HepG2 (cell line): ENCODE data around the gene TFF1. TPM values are rescaled to one million over a fixed set of nuclear protein-coding genes. Genes with fewer than 3 reads are reported as not detected.

Experiments
- ATAC-seq: fragments of 200-7000 bp; cut with Tn5 transposase; 3 replicates; pipeline ENCODE4 v1.9.1; 2020; ENCODE audit warnings: mild to moderate bottlenecking, moderate library complexity
- BruUV-seq: library from RNA; stranded (reverse); fragments of 400-500 nt; replicated peaks from 2 replicates; lab custom pipeline; 2021; lab: Mats Ljungman, UMichigan
- CTCF ChIA-PET: fragments of 300-600 bp; formaldehyde crosslinking; extraction: SDS; loops from one replicate; lab custom pipeline; 2021; ENCODE audit warnings: low total read pairs, inconsistent platforms, low intra/inter-chr PET ratio; lab: Yijun Ruan, JAX
- POLR2A ChIA-PET: fragments of 350-600 bp; sonication (Branson Sonifier 250); formaldehyde crosslinking; loops from one replicate; lab custom pipeline; 2020; ENCODE audit warnings: antibody characterized with exemption, inconsistent platforms; lab: Yijun Ruan, JAX
- DNase-seq: peaks from one replicate; pipeline ENCODE4 v3.0.0-alpha.2; 2015; ENCODE audit warnings: low spot score
- FAIRE-seq: peaks from 3 replicates; lab custom pipeline; 2011; peaks lifted over from hg19 to GRCh38; lab: Jason Lieb, UNC
- H2AFZ ChIP-seq: one replicate; pipeline ENCODE4 v1.6.1; 2011; ENCODE audit warnings: low read length, inconsistent platforms
- H3K27ac ChIP-seq: fragments of 300-600 bp; 3 replicates; pipeline ENCODE4 v1.8.0; 2011; ENCODE audit warnings: mixed run types, mild to moderate bottlenecking, mixed read lengths, low read length, inconsistent platforms; ENCODE audit not compliant: insufficient read depth; ENCODE audit errors: extremely low read length
- H3K27me3 ChIP-seq, 2 experiments: fragments of 200-600 bp in 1 of 2; 2 replicates in 1 of 2; 3 replicates in 1 of 2; pipeline versions ENCODE4 v1.6.0 to v1.8.0; 2011; ENCODE audit warnings: low read length in 2 of 2, mild to moderate bottlenecking in 2 of 2, moderate library complexity in 2 of 2, inconsistent platforms in 1 of 2; ENCODE audit not compliant: insufficient read depth in 2 of 2, control insufficient read depth in 1 of 2
- H3K36me3 ChIP-seq, 2 experiments: fragments of 200-600 bp in 1 of 2; replicated peaks in 1 of 2; 2 replicates in 1 of 2; 3 replicates in 1 of 2; pipeline versions ENCODE4 v1.5.1 to v1.8.0; 2011; ENCODE audit warnings: low read length in 2 of 2, inconsistent platforms in 1 of 2; ENCODE audit not compliant: insufficient read depth in 2 of 2, control insufficient read depth in 1 of 2
- H3K4me1 ChIP-seq: 2 replicates; pipeline ENCODE4 v1.5.1; 2012; ENCODE audit warnings: low read length, inconsistent platforms; ENCODE audit not compliant: insufficient read depth
- H3K4me2 ChIP-seq: 2 replicates; pipeline ENCODE4 v1.6.0; 2011; ENCODE audit warnings: low read depth, low read length, inconsistent platforms
- H3K4me3 ChIP-seq, 3 experiments: fragments of 200-600 bp in 1 of 3; sonication (generic), shearing (Covaris generic) in 1 of 3; replicated peaks in 1 of 3; 2 replicates each; pipeline ENCODE4 v1.5.1; 2011 to 2016; ENCODE audit warnings: low read length in 3 of 3, inconsistent platforms in 2 of 3, low read depth in 2 of 3, mild to moderate bottlenecking in 2 of 3, control low read depth in 1 of 3, mixed read lengths in 1 of 3; ENCODE audit not compliant: insufficient read depth in 1 of 3
- H3K79me2 ChIP-seq: one replicate; pipeline ENCODE4 v1.6.1; 2011; ENCODE audit warnings: low read length, inconsistent platforms; ENCODE audit not compliant: insufficient read depth
- H3K9ac ChIP-seq: 2 replicates; pipeline ENCODE4 v1.6.0; 2011; ENCODE audit warnings: mild to moderate bottlenecking, low read depth, low read length, inconsistent platforms; ENCODE audit not compliant: insufficient read depth
- H3K9me3 ChIP-seq: 2 replicates; pipeline ENCODE4 v1.5.1; 2012; ENCODE audit warnings: mild to moderate bottlenecking, low read length
- H4K20me1 ChIP-seq: 2 replicates; pipeline ENCODE4 v1.6.0; 2011; ENCODE audit warnings: inconsistent platforms, mild to moderate bottlenecking, low read length, moderate library complexity; ENCODE audit not compliant: insufficient read depth
- HMGXB4 ChIP-seq, 2 experiments: sonication (generic) in 1 of 2; formaldehyde crosslinking in 1 of 2; IDR thresholded peaks; 2 replicates each; pipeline versions ENCODE4 v1.4.0 to v1.6.1; 2018 to 2020; ENCODE audit warnings: missing genetic modification reagents in 2 of 2, borderline replicate concordance in 1 of 2, low read depth in 1 of 2, mild to moderate bottlenecking in 1 of 2, missing biosample characterization in 1 of 2
- JUND ChIP-seq: sonication (generic); formaldehyde crosslinking; IDR thresholded peaks from 2 replicates; pipeline ENCODE4 v1.8.0; 2022; ENCODE audit warnings: mild to moderate bottlenecking, missing genetic modification reagents
- KLF12 ChIP-seq: sonication (generic); formaldehyde crosslinking; IDR thresholded peaks from 2 replicates; pipeline ENCODE4 v1.4.0; 2020; ENCODE audit warnings: missing genetic modification reagents, borderline replicate concordance
- MLXIP ChIP-seq: sonication (generic); formaldehyde crosslinking; IDR thresholded peaks from 2 replicates; pipeline ENCODE4 v1.9.0; 2021; ENCODE audit warnings: missing genetic modification reagents, borderline replicate concordance
- TARDBP ChIP-seq: sonication (generic); formaldehyde crosslinking; IDR thresholded peaks from 2 replicates; pipeline ENCODE4 v1.8.0; 2022; ENCODE audit warnings: mild to moderate bottlenecking, missing genetic modification reagents
- ZFAT ChIP-seq: sonication (generic); formaldehyde crosslinking; conservative IDR thresholded peaks from 2 replicates; pipeline ENCODE4 v1.8.1; 2023; ENCODE audit warnings: missing genetic modification reagents, inconsistent platforms
- ZNF543 ChIP-seq: sonication (generic); formaldehyde crosslinking; IDR thresholded peaks from 2 replicates; pipeline ENCODE4 v1.4.0; 2020; ENCODE audit warnings: mild to moderate bottlenecking, missing genetic modification reagents
- ZNF678 ChIP-seq: sonication (generic); formaldehyde crosslinking; IDR thresholded peaks from 2 replicates; pipeline ENCODE4 v1.4.0; 2020; ENCODE audit warnings: mild to moderate bottlenecking, missing genetic modification reagents
- WGBS: methylation state at CpG from one replicate; pipeline ENCODE4 v1.1.6; 2017; ENCODE audit warnings: low lambda C conversion rate; 5-methylcytosine and 5-hydroxymethylcytosine counted together
- in situ Hi-C: cut with HindIII; loops from 2 replicates; pipeline ENCODE4 v1.10.0; 2017; ENCODE audit warnings: low pct_unique_long_range_greater_than_20kb; ENCODE audit not compliant: extremely low pct_ligation_motif_present
- intact Hi-C: fragments of 100-400 bp; cut with micrococcal nuclease; formaldehyde crosslinking; loops from one replicate; pipeline ENCODE4 v1.10.0; 2022; ENCODE audit not compliant: unreplicated experiment
- polyA plus RNA-seq, 8 experiments: library from polyadenylated mRNA; depleted of rRNA in 3 of 8; stranded (reverse) in 7 of 8; unstranded in 1 of 8; fragments of >200 nt; fragmentation: Illumina TruSeq in 4 of 8; extraction: Trizol in 4 of 8; gene quantifications; 2 replicates each; pipeline versions ENCODE4 v1.2.1 to v1.2.3, GENCODE V29; 2011 to 2016; ENCODE audit warnings: low read depth in 4 of 8, missing spikeins in 1 of 8, mixed read lengths in 1 of 8; ENCODE audit not compliant: insufficient read depth in 1 of 8
- total RNA-seq, 5 experiments: library from RNA; depleted of rRNA; stranded (reverse); fragments of >200 nt; fragmentation: Illumina TruSeq; extraction: Trizol; gene quantifications; 2 replicates each; pipeline ENCODE4 v1.2.3, GENCODE V29; 2016; ENCODE audit warnings: low read depth in 1 of 5
- TF ChIP-seq, protein P1 (sequence below): sonication (generic); formaldehyde crosslinking; IDR thresholded peaks from 2 replicates; pipeline ENCODE4 v1.5.1; 2020; ENCODE audit warnings: mild to moderate bottlenecking, missing genetic modification reagents, borderline replicate concordance
- TF ChIP-seq, protein P2 (sequence below): sonication (generic); formaldehyde crosslinking; IDR thresholded peaks from 2 replicates; pipeline ENCODE4 v1.5.0; 2020; ENCODE audit warnings: missing genetic modification reagents

The TFF1 gene
- total and polyA plus RNA-seq, 2 of the 13 experiments (the other 11 are each of a cell fraction or from before 2014, with no cell fraction given): 0.24 to 19.4 TPM

DNA sequence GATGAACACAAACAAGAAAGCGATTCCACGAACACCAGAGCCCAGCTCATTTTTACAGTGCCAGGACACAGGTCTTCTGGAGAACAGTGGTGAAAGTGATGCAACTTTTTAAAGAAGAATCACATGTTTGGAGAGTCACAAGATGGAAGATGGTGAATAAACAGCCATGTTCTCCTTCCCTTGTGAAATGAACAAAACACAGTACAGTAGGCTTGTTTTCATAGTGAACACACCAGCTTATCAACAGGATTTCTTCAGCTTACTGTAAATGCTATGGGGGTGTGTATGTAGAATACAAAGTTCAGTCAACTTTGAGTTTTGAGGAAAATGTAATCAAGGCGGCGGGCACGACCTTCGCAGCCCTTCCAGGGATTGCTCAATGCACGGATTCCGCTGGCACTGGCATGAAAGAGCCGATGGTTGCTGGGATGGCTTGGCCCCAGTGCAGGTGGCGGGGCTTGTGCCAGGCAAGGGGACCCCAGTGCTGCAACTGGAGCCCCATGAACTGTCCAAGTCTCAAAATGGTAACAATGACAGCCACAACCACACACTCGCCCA is 19.8 kb upstream of the TFF1 start:
- BruUV-seq: no TSS peak
- ATAC-seq: peak; percentile 67
- ChIA-PET CTCF (no interaction called here), POLR2A (interaction anchor here (1.0 to 2.6 kb wide), 5 partner anchors 12 to 460 kb away, joined by 3 to 10 read pairs (median 6); partner anchors contain the start of genes TFF1 and UBASH3A)
- Histone ChIP-seq H3K4me2 (peak overlapping the region; percentile 88), H3K36me3 (no peaks in the 10 kb centered on the region), H4K20me1 (no peaks in the 10 kb centered on the region), H3K9ac (peak overlapping the region; percentile 62), H3K79me2 (no peaks in the 10 kb centered on the region), H3K4me3 (peak overlapping the region; percentile 22 to 49 (median 25); a peak in 5 of 6 replicates), H3K4me1 (peaks cover 78% of the 10 kb centered on the region), H3K9me3 (no peaks in the 10 kb centered on the region), H3K27me3 (no peaks in the 10 kb centered on the region), H2AFZ (no peak overlapping the region), H3K27ac (peak overlapping the region; percentile 83)
- peak; percentile 82 for FAIRE-seq
- 13% methylated on average over 10 of the region's 11 CpGs for WGBS
- intact Hi-C loops: no loop called here
- in situ Hi-C loops: no loop called here
- peak; percentile 91 for DNase-seq
- no peak for TF ChIP-seq ZNF678 (CRISPR knock-in tag)
- TF ChIP-seq HMGXB4 (CRISPR knock-in tag; IDR thresholded peaks at IDR 0.05; ENCODE audit: borderline replicate concordance in 1 of 2, low read depth in 1 of 2): peak in 1 of 2 experiments; percentile 30; a peak in 2 of 4 replicates
- no peak for TF ChIP-seq KLF12 (CRISPR knock-in tag)
- TF ChIP-seq, protein P1, sequence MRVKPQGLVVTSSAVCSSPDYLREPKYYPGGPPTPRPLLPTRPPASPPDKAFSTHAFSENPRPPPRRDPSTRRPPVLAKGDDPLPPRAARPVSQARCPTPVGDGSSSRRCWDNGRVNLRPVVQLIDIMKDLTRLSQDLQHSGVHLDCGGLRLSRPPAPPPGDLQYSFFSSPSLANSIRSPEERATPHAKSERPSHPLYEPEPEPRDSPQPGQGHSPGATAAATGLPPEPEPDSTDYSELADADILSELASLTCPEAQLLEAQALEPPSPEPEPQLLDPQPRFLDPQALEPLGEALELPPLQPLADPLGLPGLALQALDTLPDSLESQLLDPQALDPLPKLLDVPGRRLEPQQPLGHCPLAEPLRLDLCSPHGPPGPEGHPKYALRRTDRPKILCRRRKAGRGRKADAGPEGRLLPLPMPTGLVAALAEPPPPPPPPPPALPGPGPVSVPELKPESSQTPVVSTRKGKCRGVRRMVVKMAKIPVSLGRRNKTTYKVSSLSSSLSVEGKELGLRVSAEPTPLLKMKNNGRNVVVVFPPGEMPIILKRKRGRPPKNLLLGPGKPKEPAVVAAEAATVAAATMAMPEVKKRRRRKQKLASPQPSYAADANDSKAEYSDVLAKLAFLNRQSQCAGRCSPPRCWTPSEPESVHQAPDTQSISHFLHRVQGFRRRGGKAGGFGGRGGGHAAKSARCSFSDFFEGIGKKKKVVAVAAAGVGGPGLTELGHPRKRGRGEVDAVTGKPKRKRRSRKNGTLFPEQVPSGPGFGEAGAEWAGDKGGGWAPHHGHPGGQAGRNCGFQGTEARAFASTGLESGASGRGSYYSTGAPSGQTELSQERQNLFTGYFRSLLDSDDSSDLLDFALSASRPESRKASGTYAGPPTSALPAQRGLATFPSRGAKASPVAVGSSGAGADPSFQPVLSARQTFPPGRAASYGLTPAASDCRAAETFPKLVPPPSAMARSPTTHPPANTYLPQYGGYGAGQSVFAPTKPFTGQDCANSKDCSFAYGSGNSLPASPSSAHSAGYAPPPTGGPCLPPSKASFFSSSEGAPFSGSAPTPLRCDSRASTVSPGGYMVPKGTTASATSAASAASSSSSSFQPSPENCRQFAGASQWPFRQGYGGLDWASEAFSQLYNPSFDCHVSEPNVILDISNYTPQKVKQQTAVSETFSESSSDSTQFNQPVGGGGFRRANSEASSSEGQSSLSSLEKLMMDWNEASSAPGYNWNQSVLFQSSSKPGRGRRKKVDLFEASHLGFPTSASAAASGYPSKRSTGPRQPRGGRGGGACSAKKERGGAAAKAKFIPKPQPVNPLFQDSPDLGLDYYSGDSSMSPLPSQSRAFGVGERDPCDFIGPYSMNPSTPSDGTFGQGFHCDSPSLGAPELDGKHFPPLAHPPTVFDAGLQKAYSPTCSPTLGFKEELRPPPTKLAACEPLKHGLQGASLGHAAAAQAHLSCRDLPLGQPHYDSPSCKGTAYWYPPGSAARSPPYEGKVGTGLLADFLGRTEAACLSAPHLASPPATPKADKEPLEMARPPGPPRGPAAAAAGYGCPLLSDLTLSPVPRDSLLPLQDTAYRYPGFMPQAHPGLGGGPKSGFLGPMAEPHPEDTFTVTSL (CRISPR knock-in tag): peak; percentile 92
- no peak for TF ChIP-seq ZFAT (CRISPR knock-in tag)
- TF ChIP-seq, protein P2, sequence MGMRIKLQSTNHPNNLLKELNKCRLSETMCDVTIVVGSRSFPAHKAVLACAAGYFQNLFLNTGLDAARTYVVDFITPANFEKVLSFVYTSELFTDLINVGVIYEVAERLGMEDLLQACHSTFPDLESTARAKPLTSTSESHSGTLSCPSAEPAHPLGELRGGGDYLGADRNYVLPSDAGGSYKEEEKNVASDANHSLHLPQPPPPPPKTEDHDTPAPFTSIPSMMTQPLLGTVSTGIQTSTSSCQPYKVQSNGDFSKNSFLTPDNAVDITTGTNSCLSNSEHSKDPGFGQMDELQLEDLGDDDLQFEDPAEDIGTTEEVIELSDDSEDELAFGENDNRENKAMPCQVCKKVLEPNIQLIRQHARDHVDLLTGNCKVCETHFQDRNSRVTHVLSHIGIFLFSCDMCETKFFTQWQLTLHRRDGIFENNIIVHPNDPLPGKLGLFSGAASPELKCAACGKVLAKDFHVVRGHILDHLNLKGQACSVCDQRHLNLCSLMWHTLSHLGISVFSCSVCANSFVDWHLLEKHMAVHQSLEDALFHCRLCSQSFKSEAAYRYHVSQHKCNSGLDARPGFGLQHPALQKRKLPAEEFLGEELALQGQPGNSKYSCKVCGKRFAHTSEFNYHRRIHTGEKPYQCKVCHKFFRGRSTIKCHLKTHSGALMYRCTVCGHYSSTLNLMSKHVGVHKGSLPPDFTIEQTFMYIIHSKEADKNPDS: peak; percentile 42; the same call in 1 of the 2 replicates
- no peak for TF ChIP-seq MLXIP (CRISPR knock-in tag)
- TF ChIP-seq ZNF543: 0 out of 2 replicates have a peak, but pooled peaks have one; percentile 35
- TF ChIP-seq TARDBP: peak; percentile 79
- TF ChIP-seq JUND (CRISPR knock-in tag): no peak; the same call in 1 of the 2 replicates
